Kidney epithelial cell (primary cell): Measurements from ENCODE around the gene CCDC97. TPM values are rescaled to one million over a fixed set of nuclear protein-coding genes. Genes with fewer than 3 reads are reported as not detected.

Experiments
- DNase-seq: peaks from one replicate; pipeline ENCODE4 v3.0.0-alpha.2; 2010; ENCODE audit warnings: low read depth
- H3K27me3 ChIP-seq: 2 replicates; pipeline ENCODE4 v1.6.0; 2011; ENCODE audit warnings: low read length; ENCODE audit not compliant: control insufficient read depth, insufficient read depth
- H3K36me3 ChIP-seq: 2 replicates; pipeline ENCODE4 v1.5.1; 2011; ENCODE audit warnings: low read length; ENCODE audit not compliant: control insufficient read depth, insufficient read depth
- H3K4me3 ChIP-seq: 2 replicates; pipeline ENCODE4 v1.5.1; 2011; ENCODE audit warnings: low read depth, mild to moderate bottlenecking, control low read depth, low read length
- total RNA-seq: library from RNA; depleted of rRNA; stranded (reverse); fragments of >200 nt; gene quantifications from 2 replicates; pipeline ENCODE4 v1.2.3, GENCODE V29; 2015
- TF ChIP-seq, protein P1 (sequence below): IDR thresholded peaks from 2 replicates; pipeline ENCODE4 v1.5.1; 2011; ENCODE audit warnings: mild to moderate bottlenecking, moderate library complexity, low read length, control low read depth, inconsistent platforms; ENCODE audit not compliant: insufficient read depth, poor library complexity, severe bottlenecking

The CCDC97 gene
- total RNA-seq, 1 donor from 2014 or later: 17.3 TPM

DNA sequence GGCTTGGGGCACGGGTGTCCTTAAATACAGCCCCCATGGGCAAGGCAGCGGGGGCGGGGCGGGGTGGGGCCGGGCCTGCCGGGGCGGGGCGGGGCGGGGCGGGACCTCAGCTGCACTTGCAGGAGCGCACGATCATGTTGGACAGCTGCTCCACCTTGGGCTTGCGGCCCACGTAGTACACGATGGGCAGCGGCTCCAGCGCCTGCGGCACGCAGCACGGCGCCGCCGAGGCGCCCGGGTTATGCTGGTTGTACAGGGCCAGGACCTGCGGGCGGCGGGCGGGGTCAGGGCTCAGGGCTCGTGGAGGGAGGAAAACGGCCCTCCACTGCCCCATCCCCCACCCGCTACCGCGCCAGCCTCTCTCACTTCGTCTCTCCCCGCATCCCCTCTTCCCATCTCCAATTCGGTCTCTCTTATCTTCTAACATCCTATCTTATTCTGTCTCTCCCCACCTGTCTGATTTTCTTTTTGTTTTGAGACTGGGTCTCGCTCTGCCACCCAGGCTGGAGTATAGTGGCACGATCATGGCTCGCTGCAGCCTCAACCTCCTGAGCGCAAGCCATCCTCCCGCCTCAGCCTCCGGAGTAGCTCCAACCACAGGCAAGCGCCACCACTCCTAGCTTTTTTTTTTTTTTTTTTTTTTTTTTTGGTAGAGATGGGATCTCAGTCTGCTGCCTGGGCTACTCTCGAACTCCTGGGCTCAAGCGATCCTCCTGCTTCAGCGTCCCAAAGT is 21.1 kb downstream of the CCDC97 start:
- H3K36me3 ChIP-seq: no peaks in the 10 kb centered on the region
- TF ChIP-seq, protein P1, sequence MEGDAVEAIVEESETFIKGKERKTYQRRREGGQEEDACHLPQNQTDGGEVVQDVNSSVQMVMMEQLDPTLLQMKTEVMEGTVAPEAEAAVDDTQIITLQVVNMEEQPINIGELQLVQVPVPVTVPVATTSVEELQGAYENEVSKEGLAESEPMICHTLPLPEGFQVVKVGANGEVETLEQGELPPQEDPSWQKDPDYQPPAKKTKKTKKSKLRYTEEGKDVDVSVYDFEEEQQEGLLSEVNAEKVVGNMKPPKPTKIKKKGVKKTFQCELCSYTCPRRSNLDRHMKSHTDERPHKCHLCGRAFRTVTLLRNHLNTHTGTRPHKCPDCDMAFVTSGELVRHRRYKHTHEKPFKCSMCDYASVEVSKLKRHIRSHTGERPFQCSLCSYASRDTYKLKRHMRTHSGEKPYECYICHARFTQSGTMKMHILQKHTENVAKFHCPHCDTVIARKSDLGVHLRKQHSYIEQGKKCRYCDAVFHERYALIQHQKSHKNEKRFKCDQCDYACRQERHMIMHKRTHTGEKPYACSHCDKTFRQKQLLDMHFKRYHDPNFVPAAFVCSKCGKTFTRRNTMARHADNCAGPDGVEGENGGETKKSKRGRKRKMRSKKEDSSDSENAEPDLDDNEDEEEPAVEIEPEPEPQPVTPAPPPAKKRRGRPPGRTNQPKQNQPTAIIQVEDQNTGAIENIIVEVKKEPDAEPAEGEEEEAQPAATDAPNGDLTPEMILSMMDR: no peak
- no peak overlapping the region for H3K4me3 ChIP-seq
- no peaks in the 10 kb centered on the region for H3K27me3 ChIP-seq
- DNase-seq: no peak

DNA sequence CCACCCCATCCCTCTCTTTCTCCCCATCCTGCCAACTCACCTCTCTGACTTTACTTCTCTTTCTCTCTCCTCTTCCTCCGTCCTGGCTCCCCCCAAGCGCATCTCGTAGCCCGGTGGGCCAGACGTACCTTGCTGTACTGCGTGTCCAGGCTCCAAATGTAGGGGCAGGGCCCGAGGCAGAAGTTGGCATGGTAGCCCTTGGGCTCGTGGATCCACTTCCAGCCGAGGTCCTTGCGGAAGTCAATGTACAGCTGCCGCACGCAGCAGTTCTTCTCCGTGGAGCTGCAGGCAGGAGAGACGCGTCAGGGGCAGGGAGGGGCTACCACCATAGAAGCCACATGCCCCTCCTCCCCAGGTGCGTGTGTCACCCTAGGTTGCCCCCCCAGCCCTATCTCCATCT is 22.0 kb downstream of the CCDC97 start:
- H3K27me3 ChIP-seq: no peaks in the 10 kb centered on the region
- no peak for DNase-seq
- TF ChIP-seq, protein P1: no peak
- H3K36me3 ChIP-seq: no peaks in the 10 kb centered on the region
- no peak overlapping the region for H3K4me3 ChIP-seq

GRCh38 chr19:41332468-41332867 is 22.5 kb downstream of the CCDC97 start:
- TF ChIP-seq, protein P1: no peak

DNA sequence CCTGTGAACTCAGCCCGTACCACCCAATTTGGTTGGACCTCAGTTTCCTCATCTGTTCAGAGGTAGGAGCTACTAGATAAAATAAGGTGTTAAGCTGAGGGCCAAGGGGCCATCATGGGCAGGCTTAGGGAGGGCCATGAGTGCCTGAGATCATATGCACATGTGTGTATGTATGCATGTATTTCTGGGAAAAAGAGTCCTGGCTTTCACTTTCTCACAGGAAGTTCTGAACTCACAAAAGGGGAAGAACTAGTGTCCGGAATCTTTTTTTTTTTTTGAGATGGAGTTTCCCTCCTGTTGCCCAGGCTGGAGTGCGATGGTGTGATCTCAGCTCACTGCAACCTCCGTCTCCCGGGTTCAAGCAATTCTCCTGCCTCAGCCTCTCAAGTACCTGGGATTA is 24.8 kb downstream of the CCDC97 start:
- TF ChIP-seq, protein P1: no peak
- no peak for DNase-seq
- no peak overlapping the region for H3K4me3 ChIP-seq
- H3K36me3 ChIP-seq: no peaks in the 10 kb centered on the region
- no peaks in the 10 kb centered on the region for H3K27me3 ChIP-seq

More at GRCh38 chr19:41332468-41332867, 22.5 kb downstream of the CCDC97 start:
- H3K27me3 ChIP-seq: no peaks in the 10 kb centered on the region
- H3K4me3 ChIP-seq: no peak overlapping the region
- H3K36me3 ChIP-seq: no peaks in the 10 kb centered on the region
- DNase-seq: no peak

DNA sequence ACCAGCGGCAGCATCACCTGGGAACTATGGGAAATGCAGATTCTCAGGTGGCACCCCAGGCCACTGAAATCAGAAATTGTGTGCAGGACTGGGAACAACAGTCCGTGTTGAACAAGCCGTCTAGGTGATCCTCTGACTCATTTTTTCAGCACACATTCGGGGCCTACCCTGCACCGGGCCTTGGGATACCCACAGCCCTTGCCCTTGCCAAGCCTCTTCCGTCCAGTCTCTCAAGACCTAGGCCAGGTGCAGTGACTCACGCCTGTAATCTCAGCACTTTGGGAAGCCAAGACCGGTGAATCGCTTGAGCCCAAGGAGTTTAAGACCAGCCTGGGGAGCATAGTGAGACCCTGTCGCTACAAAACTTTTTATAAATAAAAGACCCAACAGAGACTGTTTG is 25.5 kb downstream of the CCDC97 start:
- no peaks in the 10 kb centered on the region for H3K36me3 ChIP-seq
- H3K4me3 ChIP-seq: no peak overlapping the region
- TF ChIP-seq, protein P1: no peak
- DNase-seq: no peak
- H3K27me3 ChIP-seq: no peaks in the 10 kb centered on the region

DNA sequence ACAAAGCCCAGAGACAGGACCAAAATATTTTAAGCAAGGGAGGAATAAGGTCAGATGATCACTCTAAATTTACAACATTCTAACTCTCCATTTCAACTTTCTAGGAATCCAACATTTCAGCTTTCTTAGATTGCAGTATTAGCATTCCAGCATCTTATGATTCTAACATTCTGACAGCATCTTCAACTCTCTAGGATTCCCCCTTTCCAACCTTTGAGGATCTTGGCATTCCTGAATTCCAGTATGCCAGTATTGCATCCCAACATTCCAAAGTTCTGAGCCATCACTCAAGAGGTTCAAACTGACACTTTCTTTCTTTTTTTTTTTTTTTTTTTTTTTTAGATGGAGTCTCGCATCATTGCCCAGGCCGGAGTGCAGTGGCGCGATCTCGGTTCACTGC is 30.0 kb downstream of the CCDC97 start:
- TF ChIP-seq, protein P1: no peak
- no peak for DNase-seq
- Histone ChIP-seq H3K4me3 (no peak overlapping the region), H3K27me3 (no peaks in the 10 kb centered on the region), H3K36me3 (peaks cover 6% of the 10 kb centered on the region)
